Stromal cell of bone marrow (primary cell): ENCODE results near the gene CYP26C1.

Experiments used
- DNase-seq: peaks from one replicate; pipeline ENCODE4 v3.0.0-alpha.2; 2012; ENCODE audit warnings: low read depth

CYP26C1 gene

DNA sequence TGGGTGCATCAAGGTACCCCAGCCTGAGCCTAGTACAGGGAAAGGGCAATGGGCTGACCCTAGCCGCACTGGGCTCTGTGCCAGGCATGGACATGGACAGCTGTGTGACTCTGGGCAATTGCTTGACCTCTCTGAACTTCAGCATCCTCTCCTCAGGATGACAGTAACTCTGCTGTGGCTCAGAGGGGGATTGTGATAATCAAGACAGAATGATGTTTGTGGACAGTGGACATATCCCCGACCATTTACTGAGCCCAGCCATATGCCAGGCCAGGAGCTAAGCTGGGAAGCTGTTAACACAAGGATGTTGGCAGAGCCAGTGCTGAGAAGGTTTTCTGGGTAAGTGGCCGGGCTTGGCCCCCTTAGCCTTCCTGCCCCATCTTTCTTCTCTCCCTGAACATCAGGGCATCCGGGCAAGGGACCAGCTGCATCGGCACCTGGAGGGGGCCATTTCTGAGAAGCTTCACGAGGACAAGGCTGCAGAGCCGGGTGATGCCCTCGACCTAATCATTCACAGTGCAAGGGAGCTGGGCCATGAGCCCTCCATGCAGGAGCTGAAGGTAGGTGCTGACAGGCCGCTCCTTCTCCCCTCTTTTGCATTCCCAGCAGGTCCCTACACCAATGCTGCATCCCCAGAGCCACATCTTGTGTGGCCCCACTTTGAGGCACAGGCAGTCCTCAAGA, 3.5 kb downstream of the CYP26C1 start:
- no peak for DNase-seq

DNA sequence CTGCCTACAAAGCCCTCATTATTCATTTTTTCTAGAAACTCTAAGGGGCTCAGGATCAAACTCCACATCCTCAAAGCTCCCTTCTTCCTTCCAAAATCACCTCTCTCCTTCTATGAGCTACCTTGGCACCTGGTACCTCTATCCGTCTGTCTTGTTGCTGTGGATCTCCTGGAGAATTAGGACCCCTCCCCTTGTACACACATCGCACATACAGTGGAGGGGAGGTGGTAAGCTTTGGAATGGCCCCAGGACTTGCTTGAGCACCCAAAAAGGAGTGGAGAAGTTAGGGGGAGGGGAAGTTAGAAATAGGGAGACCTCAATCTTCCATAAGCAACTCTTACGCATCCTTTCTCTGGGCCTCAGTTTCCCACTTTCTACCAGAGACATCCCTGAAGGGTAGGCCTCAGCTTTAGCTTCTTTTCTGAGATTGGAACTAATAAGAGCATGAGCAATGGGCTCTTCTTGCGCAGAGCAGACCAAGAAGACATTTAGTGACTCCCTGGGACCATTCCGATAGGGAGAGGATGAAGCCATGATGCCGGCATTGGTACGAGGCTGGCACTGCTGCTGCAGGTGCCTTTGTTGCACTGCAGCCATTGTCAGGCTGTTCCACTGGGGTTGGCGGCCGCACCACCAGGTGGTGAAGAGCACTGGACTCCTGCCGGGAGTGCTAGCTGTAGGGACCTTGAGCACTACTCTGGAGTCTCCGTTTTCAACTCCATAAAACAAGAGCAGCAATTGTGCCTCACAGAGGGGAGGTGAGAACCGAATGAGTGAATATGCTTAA, 4.5 kb downstream of the CYP26C1 start:
- no peak for DNase-seq

DNA sequence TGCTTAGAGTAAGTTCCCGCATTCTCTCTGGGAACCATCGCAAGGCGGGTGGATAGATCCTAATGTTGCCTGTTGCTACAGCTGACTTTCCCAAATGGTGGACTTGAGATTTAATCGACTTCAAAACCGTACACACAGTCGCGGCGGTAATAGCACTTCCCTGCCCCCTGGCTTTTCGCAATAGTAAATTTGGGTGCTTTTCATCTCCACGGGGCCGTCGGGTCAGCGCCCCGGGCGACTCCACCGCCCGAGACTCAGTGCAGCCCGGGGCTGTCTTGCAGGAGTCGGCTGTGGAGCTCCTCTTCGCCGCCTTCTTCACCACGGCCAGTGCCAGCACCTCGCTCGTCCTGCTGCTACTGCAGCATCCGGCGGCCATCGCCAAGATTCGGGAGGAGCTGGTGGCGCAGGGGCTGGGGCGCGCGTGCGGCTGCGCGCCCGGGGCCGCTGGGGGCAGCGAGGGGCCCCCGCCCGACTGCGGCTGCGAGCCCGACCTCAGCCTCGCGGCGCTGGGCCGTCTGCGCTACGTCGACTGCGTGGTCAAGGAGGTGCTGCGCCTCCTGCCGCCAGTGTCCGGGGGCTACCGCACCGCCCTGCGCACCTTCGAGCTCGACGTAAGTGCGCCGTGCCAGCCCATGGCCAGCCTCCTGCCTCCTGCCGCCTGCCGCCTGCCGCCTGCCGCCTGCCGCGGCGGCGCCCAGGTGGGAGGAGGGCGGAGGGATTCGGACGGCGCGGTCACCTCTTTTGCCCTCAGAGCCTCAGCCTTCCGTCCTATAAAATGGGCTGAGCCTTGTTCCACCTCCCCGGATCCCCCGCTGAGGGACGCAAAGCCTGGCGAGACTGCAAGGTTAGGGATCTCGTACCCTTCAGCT, 5.3 kb downstream of the CYP26C1 start:
- no peak for DNase-seq

DNA sequence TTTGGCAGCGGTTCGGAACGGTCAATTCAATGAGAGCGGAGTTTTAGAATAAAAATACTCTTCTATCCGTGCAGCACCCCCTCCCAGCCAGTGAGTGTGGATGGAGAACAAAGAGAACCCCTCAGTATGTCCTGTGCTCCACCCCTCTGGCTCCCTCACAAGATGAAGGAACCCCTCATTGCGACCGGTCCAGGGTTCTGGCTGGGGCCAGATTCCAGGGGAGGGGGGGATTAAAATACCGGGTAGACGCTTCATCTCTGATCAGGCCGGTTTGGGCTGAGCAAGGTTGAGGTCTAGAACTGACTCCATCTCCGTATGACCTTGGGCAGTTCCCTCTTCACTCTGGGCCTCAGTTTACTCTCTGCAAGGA, 5.9 kb downstream of the CYP26C1 start:
- DNase-seq, result no peak

DNA sequence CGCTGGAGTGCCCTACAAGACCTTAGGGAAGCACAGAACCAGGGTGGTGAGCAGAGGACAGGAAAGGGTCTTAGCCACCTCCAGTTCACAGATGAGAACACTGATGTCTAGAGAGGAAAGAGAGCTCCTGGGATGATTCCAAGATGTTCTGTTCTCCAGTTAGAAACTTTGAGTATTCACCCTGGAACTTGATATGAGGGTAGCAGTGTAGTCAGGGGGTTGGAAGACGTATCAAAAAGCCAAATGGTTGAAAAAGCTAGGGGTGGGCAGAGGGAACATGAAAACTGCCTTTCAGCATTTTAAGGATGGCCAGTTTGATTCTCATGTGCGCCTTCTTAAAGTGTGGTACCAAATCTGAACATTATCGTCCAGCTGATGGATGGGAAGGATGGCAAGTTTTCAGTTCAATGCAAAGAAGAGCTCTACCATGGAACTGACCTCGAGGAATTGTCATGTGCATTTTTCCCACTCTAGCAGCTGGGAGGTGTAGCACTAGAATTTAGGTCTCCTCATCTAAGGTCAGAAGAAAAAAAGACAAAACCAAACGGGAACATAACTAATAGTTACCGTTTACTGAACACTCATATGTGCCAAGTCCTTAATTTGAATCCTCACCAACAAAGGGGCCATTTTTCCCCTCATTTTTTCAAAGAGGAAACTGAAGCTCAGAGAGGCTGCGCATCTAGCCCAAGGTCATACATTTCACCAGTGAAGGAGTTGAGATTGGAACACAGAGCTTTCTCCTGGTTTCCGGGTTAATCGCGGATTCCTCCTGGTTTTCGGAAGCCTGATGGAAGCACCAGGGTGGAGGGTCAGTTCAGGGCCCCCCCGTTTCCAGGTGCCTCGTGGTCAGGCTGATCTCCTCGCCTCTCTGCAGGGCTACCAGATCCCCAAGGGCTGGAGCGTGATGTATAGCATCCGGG, 7.1 kb downstream of the CYP26C1 start:
- DNase-seq, result no peak

DNA sequence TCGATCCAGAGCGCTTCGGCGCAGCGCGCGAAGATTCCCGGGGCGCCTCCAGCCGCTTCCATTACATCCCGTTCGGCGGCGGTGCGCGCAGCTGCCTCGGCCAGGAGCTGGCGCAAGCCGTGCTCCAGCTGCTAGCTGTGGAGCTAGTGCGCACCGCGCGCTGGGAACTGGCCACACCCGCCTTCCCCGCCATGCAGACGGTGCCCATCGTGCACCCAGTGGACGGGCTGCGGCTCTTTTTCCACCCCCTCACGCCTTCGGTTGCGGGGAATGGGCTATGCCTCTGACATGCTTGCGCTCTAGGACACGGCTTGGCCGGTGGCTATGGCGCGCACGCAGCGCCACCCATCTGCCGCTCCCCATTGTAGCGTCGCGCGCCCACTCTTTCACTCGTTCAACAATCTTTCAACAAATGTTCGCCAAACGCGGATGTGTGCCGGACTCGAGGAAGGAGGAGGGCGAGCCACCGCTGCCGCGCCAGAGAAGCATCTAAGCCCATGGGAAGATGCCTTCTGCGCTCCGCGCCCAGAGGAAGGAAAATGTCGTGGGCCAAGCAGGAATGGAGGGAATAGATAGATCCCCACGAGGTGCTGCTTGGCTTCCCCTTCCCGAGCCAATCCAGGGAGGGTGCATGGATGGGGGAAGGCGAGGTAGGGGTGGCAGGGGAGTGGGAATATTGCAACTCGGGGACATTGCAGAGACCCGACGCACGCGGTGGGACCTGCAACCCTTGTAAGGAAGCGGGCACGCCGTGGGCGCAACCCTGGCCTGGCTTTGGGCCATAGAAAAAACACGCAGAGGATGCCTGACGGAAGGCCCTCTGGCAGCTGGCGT, 8.0 kb downstream of the CYP26C1 start:
- DNase-seq, result no peak

DNA sequence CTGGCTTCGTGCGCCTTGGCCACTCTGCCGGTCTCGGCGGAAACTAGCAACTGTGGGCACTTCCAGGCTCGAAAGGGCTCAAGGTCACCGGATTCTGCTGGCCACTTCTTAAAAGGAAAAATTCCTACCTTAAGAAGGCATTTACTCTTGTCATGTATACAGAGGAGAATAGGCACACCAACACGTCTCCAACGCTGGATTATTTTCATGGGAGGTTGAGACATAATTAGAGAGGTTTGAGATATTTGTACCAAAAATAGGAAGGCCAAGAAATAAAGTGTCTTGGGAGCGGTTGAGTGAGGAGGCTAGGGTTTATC, 8.6 kb downstream of the CYP26C1 start:
- DNase-seq, result no peak

DNA sequence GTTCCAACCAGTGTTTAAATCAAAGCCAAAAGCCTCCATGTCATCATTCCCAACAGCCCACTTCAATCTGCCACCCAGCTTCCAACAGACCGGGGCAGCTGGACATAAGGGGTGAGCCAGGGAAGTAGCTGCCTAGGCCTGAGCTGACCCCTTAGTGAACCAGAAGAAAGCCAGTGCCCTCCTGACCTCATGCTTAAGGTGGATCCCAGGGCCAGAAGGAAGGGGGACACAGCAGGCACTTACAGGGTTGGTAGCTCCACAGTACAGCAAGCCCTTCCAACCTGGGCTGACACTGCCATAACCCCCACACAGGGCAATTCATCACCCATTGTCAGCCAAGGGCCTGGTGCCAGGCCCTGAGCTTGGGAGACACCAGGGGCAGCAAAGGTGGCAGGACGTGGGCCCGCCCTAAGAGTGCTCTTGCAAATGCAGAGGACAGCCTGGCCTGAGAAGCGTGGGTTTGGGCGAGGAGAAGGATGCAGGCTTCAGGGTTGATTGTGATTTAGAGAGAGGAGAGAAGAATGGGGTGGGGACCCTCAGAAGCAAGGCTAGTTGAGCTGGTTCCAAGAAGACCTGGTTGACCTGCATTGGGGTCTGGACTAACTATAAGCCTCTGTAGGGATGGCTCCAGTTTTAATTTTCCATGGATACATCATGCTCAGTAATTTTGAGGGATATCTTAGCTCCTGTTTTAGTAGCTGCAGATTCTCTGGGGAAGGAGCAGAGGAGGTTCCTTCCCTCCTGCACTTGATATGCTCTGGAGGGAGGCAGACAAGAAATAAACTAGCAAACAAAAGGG, 10.0 kb downstream of the CYP26C1 start:
- DNase-seq, result no peak

DNA sequence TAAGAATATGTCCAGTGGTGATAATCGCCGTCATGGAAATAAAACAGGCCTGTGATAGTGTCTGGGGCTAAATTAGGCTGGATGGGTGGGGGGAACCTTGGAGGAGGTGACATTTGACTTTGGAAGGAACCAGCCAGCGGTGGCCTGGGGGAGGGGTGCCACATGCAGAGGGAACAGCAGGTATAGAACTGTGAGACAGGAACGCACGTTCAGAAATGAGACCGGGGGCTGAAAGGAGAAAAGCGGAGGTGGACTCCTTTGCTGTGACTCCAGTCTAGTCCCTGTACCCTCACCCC, 10.5 kb downstream of the CYP26C1 start:
- DNase-seq, result no peak

DNA sequence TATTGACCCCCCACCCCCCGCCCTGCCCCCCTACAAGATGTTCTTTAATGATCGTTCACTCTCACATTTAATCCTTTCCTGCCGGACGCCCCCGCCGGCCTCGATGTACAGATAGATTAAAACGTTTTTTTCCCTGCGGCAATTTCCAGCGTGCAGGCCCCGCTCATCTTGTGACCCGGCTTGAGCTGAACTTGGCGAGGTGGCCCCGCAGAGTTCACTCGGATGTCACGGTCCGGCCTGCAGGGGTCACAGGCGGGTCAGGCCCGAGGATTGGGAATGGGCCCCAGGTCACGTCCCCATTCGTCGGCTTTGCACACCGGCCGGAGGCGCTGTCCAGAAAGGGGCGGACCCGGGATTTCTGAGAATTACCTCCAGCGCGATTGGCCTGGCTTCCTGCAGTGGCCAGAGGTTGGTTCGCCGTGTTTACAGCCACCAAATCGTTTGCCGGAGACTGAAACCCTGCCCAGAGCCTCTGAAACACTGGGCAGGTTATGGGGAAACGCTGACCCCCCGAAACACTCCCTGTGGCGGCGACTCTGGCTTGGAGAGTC, 11.2 kb downstream of the CYP26C1 start:
- no peak for DNase-seq

DNA sequence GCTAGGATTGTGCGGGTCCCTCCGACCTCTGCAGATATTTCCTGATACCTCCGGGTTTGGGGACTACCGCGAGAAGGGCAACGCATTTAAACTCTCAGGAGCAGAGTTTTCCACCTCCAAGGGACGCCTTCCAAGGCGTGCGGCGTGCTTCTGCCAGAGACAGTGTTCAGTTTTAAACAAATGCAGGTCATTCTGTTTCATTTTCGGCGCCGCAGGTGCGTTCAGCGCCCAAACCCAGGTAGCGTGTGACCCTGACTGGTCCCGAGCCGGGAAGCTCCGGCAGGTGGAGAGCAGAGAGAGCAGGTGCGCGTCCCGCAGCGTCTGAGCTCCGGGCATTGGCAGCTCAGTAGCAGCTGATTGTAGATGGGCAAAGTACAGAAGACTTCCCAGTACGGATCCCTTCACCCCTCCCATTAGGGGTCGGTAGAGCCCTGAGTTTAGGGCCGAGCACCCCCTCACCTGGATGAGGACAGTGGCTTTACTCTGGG, 11.7 kb downstream of the CYP26C1 start:
- no peak for DNase-seq

DNA sequence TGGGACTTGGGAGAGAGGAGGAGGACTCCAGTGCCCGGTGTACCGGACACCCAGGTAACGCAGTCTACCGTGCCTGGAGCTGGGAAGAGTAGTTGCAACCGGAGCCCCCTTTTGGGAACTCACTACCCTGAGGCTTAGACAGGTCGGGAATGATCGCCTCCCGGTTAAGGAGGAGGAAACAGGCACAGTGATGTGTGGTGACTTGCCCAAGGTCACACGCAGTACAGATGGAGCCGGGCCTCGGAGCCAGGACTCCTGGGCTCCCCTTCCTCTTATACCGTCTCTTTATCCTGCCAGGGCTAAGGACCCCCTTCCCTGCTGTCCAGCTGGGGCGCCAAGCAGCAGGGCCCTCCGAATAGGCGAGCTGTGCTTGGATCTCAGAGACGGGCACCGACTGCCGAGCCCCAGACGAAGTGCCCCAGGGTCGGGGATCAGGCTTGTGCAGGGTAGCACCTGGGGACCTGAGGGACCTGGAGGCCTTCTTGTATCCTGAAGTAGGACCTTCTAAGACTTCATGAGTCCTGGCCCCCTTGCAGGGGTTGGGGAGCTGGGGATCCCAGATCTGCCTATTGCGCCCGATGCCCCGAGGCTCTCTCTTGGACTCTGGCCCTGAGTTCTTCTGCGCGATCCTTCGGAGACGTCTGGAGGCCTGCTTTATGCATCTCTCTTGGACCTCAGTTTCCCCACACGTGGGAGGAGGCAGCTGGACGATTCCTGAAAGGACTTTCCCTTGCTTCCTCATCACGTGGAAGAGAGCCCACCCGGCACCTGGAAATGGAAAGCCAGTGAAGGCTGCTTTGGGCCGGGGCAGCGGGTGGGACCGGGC, 12.3 kb downstream of the CYP26C1 start:
- DNase-seq, result no peak

DNA sequence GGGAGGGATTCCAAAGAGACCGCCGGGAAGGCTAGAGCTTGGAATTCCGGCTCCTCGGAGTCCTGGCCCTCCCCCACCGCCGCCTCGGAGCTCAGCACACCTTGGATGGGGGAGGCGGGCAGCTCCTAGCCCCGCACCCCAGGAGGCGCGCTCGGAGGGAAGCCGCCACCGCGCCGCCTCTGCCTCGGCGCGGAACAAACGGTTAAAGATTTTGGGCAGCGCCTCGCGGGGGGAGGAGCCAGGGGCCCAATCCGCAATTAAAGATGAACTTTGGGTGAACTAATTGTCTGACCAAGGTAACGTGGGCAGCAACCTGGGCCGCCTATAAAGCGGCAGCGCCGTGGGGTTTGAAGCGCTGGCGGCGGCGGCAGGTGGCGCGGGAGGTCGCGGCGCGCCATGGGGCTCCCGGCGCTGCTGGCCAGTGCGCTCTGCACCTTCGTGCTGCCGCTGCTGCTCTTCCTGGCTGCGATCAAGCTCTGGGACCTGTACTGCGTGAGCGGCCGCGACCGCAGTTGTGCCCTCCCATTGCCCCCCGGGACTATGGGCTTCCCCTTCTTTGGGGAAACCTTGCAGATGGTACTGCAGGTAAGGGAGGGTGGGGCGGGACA, 13.0 kb downstream of the CYP26C1 start, which contains the start of gene CYP26A1:
CYP26A1 (plus strand) TSS at position 355 of the 608 bp plus-strand sequence; CDS start at position 397, 42 bp downstream.
- DNase-seq, result no peak

DNA sequence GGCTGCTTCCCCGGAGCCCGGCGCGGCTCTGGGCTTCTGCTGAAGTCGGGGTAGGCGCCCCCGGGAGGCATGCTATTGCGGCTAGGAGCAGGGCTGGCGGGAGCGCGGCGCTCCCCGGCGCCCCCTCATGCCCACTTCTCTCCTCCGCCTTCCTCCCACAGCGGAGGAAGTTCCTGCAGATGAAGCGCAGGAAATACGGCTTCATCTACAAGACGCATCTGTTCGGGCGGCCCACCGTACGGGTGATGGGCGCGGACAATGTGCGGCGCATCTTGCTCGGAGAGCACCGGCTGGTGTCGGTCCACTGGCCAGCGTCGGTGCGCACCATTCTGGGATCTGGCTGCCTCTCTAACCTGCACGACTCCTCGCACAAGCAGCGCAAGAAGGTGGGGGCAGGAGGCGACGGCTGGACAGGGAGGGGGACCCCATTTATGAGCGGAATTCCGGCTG, 13.6 kb downstream of the CYP26C1 start:
- DNase-seq, result no peak

DNA sequence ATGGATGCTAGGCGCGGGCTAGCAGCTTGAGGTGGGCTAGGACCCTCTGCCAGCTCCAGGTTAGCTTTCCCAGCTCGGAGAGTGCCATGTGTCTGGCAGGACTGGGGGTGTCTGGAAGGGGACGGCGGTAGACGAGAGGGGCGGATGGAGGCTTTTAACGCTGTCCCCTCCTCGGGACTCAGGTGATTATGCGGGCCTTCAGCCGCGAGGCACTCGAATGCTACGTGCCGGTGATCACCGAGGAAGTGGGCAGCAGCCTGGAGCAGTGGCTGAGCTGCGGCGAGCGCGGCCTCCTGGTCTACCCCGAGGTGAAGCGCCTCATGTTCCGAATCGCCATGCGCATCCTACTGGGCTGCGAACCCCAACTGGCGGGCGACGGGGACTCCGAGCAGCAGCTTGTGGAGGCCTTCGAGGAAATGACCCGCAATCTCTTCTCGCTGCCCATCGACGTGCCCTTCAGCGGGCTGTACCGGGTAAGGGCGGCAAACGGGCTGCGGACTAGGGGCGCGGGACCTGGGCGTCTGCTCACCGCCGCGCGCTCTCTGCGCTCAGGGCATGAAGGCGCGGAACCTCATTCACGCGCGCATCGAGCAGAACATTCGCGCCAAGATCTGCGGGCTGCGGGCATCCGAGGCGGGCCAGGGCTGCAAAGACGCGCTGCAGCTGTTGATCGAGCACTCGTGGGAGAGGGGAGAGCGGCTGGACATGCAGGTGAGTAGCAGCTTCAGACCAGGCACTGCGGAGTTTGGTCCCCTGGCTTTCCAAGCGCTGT, 14.2 kb downstream of the CYP26C1 start:
- DNase-seq, result no peak

DNA sequence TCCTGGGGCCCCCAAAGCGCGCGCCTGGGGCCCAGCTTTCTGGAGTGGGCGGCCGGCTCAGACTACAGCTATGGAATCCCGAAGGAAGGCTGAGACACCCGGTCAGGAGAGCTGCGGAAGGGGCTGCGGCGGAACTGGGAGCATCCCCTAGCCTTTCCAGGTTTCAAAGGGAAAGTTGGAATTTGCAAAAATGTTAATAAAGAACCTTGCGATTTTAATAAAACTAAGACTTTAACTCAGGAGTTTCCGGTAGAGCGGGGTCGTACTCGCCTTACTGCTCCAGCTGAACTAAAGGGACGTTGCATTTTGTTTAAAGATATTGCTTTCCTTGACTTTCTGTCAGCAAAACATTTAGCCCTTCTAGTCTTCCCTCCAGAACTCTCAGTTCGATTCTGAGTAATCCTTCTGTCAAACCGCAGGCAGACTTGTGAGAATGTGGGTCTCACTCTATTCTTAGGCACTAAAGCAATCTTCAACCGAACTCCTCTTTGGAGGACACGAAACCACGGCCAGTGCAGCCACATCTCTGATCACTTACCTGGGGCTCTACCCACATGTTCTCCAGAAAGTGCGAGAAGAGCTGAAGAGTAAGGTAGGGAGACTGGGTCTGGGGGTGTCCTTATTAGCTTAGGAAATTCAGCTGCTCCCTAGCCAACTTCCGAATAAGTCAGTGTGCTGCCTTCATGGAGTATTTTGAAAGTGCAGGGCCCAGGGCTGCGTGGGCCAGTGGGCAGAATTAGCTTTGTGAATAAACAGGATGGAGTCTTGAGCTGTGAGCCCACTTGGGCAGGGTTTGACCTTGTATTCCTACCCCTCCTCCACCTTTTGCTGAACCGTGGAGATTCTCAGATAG, 15.0 kb downstream of the CYP26C1 start:
- DNase-seq, result no peak

DNA sequence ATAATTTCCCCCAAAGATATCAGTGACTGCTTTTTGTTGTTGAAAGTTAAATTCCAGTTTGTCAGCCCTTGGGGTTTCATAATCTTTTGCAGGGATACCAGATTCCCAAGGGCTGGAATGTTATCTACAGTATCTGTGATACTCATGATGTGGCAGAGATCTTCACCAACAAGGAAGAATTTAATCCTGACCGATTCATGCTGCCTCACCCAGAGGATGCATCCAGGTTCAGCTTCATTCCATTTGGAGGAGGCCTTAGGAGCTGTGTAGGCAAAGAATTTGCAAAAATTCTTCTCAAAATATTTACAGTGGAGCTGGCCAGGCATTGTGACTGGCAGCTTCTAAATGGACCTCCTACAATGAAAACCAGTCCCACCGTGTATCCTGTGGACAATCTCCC, 16.3 kb downstream of the CYP26C1 start:
- DNase-seq, result no peak
